Endothelial cell (in vitro differentiated cells): ENCODE results near the gene TLR1. TPM values are rescaled to one million over a fixed set of nuclear protein-coding genes. Genes with fewer than 3 reads are reported as not detected.

ENCODE experiments used
- DNase-seq: peaks from one replicate; pipeline ENCODE4 v3.0.0; 2021; ENCODE audit warnings: low spot score
- H3K27ac Mint-ChIP-seq: one replicate; pipeline ENCODE4 v1.8.0; 2021; ENCODE audit warnings: mixed read lengths, inconsistent platforms; ENCODE audit not compliant: unreplicated experiment
- H3K27me3 Mint-ChIP-seq: one replicate; pipeline ENCODE4 v1.8.0; 2021; ENCODE audit warnings: mild to moderate bottlenecking, moderate library complexity, mixed read lengths, inconsistent platforms; ENCODE audit not compliant: unreplicated experiment
- H3K36me3 Mint-ChIP-seq: one replicate; pipeline ENCODE4 v1.8.0; 2021; ENCODE audit warnings: mild to moderate bottlenecking, low read depth, mixed read lengths, inconsistent platforms; ENCODE audit not compliant: unreplicated experiment
- H3K4me1 Mint-ChIP-seq: one replicate; pipeline ENCODE4 v1.8.0; 2021; ENCODE audit warnings: mild to moderate bottlenecking, mixed read lengths, inconsistent platforms; ENCODE audit not compliant: unreplicated experiment
- H3K4me3 Mint-ChIP-seq: one replicate; pipeline ENCODE4 v1.8.0; 2021; ENCODE audit warnings: mild to moderate bottlenecking, mixed read lengths, inconsistent platforms; ENCODE audit not compliant: unreplicated experiment
- H3K9me3 Mint-ChIP-seq: one replicate; pipeline ENCODE4 v1.8.0; 2021; ENCODE audit warnings: mixed read lengths, inconsistent platforms; ENCODE audit not compliant: unreplicated experiment
- CTCF ChIP-seq: fragments of 200-600 bp; sonication (generic); IDR thresholded peaks from one replicate; pipeline ENCODE4 v1.5.0; 2021; ENCODE audit warnings: antibody characterized with exemption; ENCODE audit not compliant: unreplicated experiment
- total RNA-seq: library from RNA; stranded (reverse); fragmentation: NEBNext Ultra II Directional; extraction: Animal tissue kit (Norgen Biotek cat#: 25700); gene quantifications from one replicate; pipeline ENCODE4 v1.2.1, GENCODE V29; 2021; ENCODE audit not compliant: unreplicated experiment

The TLR1 gene
- total RNA-seq, 1 donor from 2014 or later, result 0.23 TPM

- no peaks in the 10 kb centered on the region for H3K27me3 Mint-ChIP-seq
- no peaks in the 10 kb centered on the region for H3K4me1 Mint-ChIP-seq
- no peak overlapping the region for H3K4me3 Mint-ChIP-seq
- no peak for DNase-seq
- no peak overlapping the region for H3K27ac Mint-ChIP-seq
- peaks cover 12% of the 10 kb centered on the region for H3K9me3 Mint-ChIP-seq
- H3K36me3 Mint-ChIP-seq, result peaks cover 10% of the 10 kb centered on the region
- no peak for TF ChIP-seq CTCF
These were observed 4.2 kb downstream of the TLR1 start for GRCh38 chr4:38800366-38800765.

DNA sequence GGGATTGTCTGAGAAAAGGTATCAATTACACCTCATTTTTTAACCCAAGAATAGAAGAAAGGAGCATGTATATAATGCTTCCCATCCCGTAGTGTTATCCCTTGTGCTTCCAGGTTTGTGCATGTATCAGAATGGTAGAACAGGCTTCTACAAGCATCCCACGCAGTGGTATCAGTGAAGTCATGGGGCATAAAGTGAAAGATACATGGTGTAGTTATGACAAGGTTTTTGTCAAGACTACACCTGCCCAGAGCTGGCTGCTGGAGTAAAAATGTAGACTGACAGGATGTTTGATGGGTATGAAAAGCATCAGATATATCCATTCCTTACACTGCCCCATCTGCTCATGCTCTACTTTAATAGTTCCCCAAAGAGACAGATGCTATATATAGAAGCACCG is 9.5 kb downstream of the TLR1 start:
- H3K27me3 Mint-ChIP-seq, result no peaks in the 10 kb centered on the region
- no peaks in the 10 kb centered on the region for H3K9me3 Mint-ChIP-seq
- no peak overlapping the region for H3K27ac Mint-ChIP-seq
- TF ChIP-seq CTCF, result no peak
- H3K36me3 Mint-ChIP-seq, result no peaks in the 10 kb centered on the region
- H3K4me1 Mint-ChIP-seq, result peaks cover 5% of the 10 kb centered on the region
- no peak for DNase-seq
- H3K4me3 Mint-ChIP-seq, result no peak overlapping the region

DNA sequence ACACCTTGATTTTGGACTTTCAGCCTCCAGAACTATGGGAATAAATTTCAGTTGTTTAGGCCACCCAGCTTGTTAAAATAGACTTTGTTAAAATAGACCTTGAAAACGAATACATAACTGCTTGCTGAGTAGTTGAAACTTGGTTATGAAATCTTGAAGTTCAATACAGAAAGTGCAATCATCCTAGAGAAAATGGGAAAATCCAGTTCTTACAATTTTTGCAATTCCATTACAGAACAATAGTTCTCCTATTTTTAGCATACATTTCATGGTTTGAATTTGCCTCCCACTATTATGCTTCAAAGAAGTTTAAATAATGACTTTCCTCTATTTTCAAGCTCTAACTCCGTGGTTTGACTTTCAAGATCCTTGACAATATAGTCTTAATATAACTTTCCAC is 10.5 kb downstream of the TLR1 start:
- no peak for TF ChIP-seq CTCF
- Mint-ChIP-seq H3K27me3 (no peaks in the 10 kb centered on the region), H3K27ac (no peak overlapping the region), H3K4me3 (no peak overlapping the region), H3K9me3 (no peaks in the 10 kb centered on the region), H3K36me3 (no peaks in the 10 kb centered on the region), H3K4me1 (peaks cover 5% of the 10 kb centered on the region)
- no peak for DNase-seq

DNA sequence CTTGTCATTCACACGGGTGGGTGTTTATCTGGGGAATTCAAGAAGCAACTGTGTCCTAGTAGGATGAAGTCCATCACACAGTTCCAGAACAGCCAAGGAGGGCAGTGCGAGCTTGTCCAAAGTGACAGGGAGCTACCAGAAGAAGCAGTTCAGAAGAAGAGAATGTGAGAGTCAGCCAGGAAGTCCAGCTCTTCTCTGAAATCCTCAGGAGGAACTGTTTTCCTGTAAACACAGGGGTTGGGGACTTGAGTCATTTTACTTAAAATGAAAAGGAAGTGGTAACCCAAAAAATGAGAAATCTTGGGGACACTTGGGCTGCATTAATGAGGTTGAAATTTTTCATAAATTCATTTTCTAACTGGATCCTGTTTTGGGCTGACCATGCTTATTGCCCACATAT is 13.6 kb downstream of the TLR1 start:
- H3K9me3 Mint-ChIP-seq, result no peaks in the 10 kb centered on the region
- peaks cover 2% of the 10 kb centered on the region for H3K27me3 Mint-ChIP-seq
- no peak overlapping the region for H3K4me3 Mint-ChIP-seq
- H3K36me3 Mint-ChIP-seq, result no peaks in the 10 kb centered on the region
- H3K4me1 Mint-ChIP-seq, result peaks cover 5% of the 10 kb centered on the region
- no peak for DNase-seq
- no peak overlapping the region for H3K27ac Mint-ChIP-seq
- TF ChIP-seq CTCF, result no peak

GRCh38 chr4:38788317-38788716 is 16.3 kb downstream of the TLR1 start:
- Mint-ChIP-seq H3K27ac (no peak overlapping the region), H3K36me3 (no peaks in the 10 kb centered on the region), H3K9me3 (no peaks in the 10 kb centered on the region), H3K4me3 (no peak overlapping the region), H3K27me3 (peaks cover 3% of the 10 kb centered on the region), H3K4me1 (peaks cover 5% of the 10 kb centered on the region)
- no peak for TF ChIP-seq CTCF
- DNase-seq, result no peak
